Cardiac septum (tissue), 1 donor: ENCODE results near the gene RHEB. TPM values are rescaled to one million over a fixed set of nuclear protein-coding genes. Genes with fewer than 3 reads are reported as not detected.
A peak's percentile ranks its signal among the peaks of the same experiment; 100 is the strongest.

Source experiments
- DNase-seq: peaks from one replicate; pipeline ENCODE4 v3.0.0-alpha.2; 2020; ENCODE audit warnings: low spot score
- intact Hi-C: fragments of 100-400 bp; cut with DNase I; formaldehyde crosslinking; loops from one replicate; pipeline ENCODE4 v1.14.0; 2022
- total RNA-seq: library from RNA; stranded (reverse); fragmentation: NEBNext Ultra II Directional; extraction: Animal tissue kit (Norgen Biotek cat#: 25700); gene quantifications from one replicate; pipeline ENCODE4 v1.2.1, GENCODE V29; 2021
- donor health status: DM: no; HTN: no; CAD: no.

Gene RHEB
- total RNA-seq, 1 donor from 2014 or later: 113 TPM

DNA sequence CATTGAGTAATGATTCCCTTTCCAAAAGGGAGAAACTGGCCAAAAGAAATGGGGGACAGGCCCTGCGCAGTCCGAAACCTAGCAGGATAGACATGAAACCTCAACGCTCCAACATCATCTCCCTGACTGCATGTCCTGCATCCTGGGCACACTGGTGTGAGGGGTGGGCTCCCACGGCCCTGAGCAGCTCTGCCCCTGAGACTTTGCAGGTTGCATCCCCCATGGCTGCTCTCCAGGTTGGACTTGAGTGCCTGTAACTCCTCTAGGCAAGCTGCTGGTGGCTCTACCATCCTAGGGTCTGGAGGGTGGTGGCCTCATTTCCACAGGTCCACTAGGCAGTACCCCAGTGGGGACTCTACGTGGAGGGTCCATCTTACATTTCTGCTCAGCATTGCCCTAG is 63.4 kb downstream of the RHEB start:
- intact Hi-C loops: loop anchor here (5.0 kb wide), 1 partner anchor 139 kb away; no protein-coding TSS in a partner anchor
- peak; percentile 61 for DNase-seq

DNA sequence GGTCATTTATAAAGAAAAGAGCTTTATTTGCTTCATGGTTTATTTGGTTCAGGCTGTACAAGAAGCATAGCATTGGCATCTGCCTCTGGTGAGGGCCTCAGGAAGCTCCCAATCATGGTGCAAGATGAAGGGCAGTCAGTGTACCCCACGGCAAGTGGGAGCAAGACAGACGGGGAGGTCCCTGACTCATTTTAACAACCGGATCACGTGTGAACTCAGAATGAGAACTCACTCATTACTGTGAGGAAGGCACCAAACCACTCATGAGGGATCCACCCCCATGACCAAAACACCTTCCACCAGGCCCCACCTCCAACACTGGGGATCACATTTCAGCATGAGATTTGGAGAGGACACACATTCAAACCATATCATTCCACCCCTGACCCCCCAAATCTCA is 64.0 kb downstream of the RHEB start:
- intact Hi-C loops: loop anchor here (5.0 kb wide), 1 partner anchor 138 kb away; no protein-coding TSS in a partner anchor
- DNase-seq: peak; percentile 24

DNA sequence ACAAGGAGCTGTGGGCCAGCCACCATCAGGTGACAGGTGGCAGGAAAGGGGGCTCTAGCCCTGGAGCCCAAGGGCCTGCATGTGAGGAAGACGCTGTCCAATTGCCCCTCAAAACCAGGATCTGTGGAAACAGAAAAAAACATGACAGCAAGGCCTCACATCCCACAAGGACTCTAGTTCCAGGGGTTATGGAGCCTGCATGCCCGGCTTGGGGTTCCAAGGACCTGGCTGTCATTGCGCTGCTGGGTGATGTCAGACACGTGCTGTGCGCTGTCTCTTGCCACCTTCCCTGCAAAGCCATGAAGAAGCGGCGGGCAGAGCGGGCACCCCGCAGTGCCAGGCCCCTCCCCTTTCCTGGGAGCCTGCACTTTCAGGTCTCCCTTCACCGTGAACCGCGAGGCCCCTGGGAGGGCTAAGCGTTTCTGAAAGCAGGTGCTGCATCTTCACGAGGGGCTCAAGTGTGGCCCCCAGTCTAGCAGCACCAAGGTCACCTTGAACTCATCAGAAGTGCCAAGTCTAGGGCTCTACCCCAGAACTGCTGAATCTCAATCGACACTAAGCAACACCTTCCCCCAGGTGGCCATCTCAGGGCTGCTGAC is 64.7 kb downstream of the RHEB start:
- intact Hi-C loops: loop anchor here (5.0 kb wide), 1 partner anchor 138 kb away; no protein-coding TSS in a partner anchor
- DNase-seq: peak; percentile 58

DNA sequence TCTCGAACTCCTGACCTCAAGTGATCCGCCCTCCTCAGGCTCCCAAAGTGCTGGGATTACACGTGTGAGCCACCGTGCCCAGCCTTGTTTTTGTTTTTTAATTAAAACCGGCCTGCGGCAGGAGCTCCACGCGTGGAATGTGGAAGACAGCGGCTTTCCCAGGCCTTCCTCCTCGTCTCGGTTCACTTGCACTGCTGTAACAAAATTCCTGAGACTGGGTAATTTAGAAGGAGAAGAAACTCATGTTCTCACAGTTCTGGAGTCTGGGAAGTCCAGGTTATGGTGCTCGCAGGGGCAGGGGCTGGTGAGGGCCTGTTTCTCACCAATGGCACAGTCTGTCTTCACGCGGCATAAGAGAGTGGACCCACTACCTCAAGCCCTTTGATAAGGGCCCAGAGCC is 65.4 kb downstream of the RHEB start:
- intact Hi-C loops: no loop called here
- peak; percentile 66 for DNase-seq

DNA sequence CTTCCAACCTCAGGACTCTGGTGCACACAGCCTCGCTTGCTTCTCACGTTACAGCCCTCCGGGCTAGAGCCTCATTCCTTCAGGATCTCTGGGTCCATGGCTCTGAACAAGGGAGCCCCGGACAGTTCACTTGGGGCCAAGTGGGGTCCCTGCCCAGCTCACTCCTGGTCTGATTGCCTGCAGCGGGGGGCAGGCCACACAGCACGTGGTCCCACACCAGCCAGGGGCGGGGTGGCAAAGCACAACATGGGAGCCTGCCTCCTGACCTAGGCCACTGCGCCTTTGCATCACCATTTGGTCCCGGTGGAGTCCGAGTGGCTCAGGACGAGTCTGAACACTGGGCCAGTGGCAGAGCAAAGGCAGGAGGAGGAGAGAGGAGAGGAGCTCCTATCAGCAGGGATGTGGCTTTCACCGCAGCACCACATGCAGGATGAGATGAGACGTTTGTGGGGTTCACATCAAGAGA is 66.3 kb downstream of the RHEB start:
- intact Hi-C loops: no loop called here
- peak; percentile 65 for DNase-seq

DNA sequence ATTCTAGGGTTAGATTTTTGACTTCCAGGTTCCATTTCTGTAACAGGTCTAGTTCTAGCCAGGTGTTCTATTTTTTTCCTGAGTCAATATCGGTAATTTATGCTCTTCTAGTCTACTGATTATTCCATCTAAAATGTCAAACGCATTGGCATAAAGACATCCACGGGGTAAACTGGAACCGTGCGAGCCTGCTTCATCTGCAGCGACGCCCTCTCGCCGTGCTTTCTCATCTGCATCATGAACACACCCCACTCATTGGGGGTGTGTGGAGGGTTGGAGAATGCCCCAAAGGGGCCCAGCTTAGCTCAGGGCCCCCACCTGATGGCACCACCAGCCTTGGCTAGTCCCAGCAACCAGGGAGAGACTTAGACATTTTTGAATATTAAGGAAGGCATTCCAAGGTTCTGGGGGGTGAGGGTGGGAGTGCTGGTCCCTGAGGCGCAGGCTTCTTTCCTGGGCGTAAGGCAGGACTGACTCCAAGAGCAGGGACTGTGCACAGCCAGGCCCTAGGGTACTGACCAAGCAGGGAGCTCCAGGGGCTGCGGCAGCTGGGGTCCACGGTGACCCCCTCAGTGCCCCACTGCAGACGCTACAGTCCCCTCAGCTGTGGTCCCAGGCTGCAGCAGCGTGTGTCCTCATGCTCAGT is 66.9 kb downstream of the RHEB start:
- intact Hi-C loops: no loop called here
- peak; percentile 22 for DNase-seq

DNA sequence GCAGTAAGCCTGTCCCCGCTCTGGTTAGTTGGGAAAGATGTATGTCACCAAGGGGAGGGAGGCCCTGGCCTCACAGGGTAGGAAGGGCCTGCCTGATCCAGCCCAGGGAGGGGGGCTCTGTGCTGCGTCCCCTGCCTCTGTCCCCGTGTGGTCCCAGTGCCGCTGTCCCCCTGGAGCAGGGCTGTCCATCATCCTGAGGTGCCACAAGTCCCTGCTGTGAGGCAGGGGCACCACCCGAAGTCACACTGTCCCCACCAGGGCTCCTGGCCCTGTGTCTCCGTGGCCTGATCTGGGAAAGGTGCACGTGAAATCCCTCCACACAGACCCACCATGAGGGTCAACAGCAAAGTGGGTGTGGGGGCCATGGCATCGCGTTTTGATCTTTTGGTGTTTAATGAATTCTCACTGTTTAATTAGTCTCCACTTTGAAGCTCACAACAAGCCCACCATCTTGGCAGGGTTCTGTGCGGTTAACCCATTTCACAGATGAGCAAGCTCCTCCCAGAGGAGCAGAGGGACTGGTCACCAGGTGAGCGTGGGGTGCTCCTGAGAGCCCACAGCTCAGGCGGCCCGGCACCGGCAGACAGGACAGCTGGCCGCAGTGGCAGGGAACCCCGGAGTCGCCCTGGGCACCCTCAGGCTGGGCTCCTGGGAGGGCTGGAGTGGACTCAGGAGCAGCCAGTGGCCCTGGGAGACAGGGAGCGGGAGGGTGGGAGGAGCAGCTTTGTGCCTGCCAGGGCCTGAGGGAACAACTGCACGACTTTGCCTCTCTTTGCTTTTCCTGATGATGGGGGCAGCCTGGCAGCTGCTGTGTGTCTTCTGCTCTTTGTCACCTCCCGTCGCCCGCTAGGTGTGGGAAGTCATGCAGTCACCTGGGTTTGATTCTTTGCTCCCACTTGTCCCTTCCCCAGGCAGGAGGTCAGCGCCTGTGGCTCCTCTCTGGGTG is 67.8 kb downstream of the RHEB start:
- peak; percentile 70 for DNase-seq

DNA sequence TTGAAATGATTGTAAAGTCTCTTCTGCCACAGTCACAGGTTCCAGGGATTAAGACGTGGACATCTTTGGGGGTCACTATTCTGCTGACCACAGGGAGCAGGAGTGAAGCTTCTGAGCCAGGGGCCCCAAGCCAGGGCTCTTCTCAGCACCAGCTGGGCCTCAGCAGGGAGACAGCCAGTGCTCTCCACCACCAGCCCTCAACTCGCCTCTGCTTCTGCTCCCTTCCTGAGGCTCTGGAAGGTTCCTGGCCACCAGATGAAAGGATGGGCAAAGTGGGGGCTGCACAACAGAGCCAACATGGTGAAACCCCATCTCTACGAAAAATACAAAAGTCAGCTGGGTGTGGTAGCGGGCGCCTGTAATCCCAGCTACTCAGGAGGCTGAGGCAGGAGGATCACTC is 68.5 kb downstream of the RHEB start:
- peak; percentile 51 for DNase-seq
- intact Hi-C loops: no loop called here

More for the DNA sequence above, 67.8 kb downstream of the RHEB start:
- intact Hi-C loops: no loop called here

DNA sequence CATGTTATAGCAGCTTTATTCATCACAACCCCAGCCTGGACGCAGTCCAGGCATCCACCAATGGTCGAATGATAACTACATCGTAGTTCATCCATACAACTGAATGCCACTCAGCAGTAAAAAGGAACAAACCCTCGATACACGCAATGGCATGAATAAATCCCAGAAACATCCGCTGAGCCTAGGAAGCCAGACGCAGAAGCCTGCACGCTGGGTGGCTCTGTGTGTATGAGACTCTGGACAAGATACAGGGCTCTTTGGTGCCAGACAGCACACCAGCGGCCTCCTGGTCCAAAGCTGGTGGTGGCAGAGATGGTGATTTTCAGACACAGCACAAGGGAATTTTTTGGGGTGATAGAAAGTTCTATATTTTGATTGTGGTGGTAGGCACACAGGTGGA is 69.7 kb downstream of the RHEB start:
- intact Hi-C loops: no loop called here
- DNase-seq: peak; percentile 3

DNA sequence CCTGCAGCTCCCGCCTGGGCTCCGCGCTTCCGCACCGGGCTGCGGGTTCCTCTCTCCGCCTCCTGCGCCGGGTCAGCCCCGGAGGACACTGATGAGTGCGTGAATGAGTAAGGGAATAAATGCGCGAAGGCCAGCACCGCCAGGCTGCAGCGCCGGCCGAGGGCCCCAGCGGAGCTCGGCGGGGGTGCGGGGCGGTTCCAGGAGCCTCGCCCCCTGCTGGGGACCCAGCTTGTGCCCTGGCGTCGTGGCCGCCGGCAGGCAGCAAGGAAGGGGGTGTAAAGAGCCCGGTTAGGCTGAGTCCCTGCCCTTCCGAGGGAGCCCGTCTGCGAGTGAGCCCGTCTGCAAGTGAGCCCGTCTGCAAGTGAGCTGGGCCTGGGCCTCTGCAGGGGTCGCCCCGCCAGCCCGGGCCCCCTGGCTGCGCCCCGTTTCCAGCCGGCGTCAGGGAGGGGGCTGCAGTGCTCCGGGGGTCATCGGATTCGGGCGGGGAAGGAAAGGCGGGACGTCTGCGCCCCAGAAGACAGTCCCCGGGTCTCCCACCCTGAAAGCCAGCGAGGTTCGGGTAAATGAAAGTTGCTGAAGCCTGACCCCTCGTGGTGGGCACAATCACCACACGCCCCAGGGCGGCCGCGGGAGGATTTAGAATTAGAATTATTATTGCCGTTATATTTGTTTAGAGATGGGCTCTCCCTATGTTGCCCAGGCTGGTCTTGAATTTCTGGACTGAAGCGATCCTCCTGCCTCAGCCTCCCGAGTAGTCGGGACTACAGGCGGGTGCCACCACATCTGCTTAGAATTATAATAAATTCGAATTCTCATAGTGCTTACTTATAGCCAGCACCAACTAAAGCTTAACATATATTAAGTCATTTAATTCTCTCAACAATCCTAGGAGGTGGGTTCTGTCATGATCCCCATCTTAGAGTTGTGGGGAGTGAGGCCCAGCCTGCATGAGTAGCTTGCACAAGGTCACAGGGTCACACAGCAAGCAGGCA is 71.1 kb downstream of the RHEB start:
- intact Hi-C loops: loop anchor here (1.0 kb wide), 1 partner anchor 80 kb away; no protein-coding TSS in a partner anchor
- peak; percentile 86 for DNase-seq

DNA sequence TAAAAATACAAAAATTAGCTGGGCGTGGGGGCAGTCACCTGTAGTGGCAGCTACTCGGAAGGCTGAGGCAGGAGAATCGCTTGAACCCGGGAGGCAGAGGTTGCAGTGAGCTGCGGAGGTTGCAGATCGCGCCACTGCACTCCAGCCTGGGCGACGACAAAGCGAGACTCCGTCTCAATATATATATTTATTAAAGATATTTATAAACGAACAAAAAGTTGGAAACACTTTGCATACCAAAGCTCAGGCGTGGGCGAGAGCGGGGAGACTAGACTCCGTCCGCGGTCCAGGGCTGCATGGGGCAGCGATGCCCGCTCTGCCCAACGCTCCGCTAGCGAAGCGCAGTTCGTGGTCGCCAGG is 71.8 kb downstream of the RHEB start:
- no peak for DNase-seq
- intact Hi-C loops: loop anchor here (1.0 kb wide), 1 partner anchor 80 kb away; no protein-coding TSS in a partner anchor

DNA sequence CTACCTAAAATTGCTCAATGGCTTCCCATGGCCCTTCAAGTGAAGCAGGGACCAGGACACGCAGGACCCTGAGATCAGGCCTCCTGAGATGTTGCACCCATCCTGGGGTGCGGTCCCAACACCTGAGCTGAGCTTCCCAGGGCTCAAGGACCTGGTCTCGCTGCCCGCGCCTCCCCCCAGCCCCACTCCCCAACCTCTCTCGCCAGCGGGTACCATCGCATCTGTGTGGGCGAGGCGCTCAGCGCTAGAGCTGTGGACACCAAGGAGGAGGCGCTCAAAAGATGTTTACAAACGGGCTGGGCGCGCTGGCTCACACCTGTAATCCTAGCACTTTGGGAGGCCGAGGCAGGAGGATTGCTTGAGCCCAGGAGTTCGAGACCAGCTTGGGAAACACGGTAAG is 72.4 kb downstream of the RHEB start:
- no peak for DNase-seq
- intact Hi-C loops: no loop called here

DNA sequence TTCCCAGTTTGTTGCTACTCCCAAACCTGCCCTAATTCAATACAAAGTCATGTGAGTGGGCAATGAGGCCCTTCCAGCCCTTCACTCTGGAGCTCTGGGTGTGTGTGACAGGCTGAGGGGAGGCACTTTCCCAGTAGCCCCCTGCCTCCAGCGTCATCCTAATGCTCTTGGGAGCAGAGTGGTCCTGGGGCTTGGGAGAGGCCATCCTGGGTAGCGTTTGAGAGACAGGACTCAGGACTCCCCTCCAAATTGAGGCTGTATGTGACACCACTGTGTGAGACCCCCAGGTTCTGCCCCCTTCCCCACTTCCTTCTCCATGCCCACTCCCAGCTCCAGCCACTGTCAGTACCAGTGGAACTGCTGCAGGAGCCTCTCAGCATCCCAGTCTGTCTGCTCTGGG is 73.3 kb downstream of the RHEB start:
- intact Hi-C loops: no loop called here
- no peak for DNase-seq

DNA sequence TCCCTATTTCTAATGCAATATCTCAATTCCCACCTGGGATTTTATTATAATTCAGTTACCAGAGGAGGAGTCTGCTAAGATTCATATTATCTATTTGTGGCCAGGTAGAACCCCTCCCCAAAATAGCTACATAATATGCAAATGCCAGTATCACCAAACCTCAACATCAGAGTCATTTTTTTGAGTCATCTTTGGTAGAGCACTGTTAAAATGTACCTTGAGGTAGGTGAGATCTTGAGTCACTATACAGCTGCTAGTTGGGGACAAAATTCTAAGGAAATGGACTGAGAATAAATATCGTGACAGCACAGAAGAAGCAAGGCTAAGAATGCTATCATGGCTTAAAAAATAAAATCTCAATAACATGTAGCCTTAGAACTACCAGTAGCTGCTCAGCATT is 75.1 kb downstream of the RHEB start:
- DNase-seq: no peak
- intact Hi-C loops: no loop called here

DNA sequence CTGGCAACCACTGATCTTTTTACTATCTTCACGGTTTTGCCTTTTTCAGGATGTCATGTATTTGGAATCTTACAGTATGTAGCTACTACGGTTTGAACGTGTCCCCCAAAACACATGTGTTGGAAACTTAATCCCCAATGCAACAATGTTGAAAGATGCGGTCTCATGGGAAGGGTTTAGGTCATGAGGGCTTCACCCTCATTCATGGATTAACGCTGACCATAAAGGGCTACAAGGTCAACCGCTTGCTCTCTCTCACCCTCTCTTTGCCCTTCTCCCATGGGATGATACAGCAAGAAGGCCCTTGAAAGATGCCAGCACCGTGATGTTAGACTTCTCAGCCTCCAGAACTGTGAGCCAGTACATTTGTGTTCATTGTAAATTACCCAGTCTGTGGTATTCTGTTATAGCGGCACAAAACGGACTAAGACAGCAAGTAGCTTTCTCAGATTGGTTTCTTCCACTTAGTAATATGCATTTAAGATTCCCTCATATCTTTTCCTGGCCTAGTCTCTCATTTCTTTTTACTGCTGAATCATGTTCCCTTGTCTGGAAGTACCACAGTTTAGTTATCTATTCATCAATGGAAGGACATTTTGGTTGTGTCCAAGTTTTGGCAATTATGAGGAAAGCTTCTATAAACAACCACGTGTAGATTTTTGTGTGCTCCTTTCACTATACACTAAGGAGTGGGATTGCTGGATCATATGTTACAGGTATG is 76.8 kb downstream of the RHEB start:
- intact Hi-C loops: no loop called here
- no peak for DNase-seq

DNA sequence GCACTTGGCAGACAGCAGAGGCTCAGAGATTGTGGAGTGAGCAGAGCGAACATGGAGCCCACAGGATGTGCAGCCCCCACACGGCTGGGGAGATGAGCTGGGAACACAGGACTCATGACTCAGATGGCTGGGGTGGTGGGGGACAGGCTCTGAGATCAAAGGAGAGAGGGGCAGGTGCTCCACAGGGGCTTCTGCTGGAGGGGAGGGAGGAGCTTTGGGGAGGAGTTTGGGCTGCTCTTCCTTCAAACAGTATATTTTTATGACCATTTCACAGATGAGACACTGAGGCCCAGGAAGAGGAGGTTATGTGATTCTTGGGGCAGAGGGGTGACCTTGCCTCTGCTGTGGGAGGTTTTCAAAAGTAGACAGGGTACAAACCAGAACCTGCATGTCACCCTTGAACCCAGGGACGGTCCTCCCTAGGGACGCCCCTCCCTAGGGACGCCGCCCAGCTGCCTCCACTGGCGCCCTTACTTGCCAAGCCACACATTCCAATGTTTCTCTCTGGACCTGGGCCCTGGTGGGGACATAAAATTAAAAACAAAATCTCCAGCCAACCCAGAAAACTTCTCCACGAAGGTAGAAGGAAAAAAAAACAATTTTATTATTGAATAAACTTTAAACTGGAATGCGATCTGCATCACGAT is 78.8 kb downstream of the RHEB start:
- no peak for DNase-seq
- intact Hi-C loops: no loop called here

DNA sequence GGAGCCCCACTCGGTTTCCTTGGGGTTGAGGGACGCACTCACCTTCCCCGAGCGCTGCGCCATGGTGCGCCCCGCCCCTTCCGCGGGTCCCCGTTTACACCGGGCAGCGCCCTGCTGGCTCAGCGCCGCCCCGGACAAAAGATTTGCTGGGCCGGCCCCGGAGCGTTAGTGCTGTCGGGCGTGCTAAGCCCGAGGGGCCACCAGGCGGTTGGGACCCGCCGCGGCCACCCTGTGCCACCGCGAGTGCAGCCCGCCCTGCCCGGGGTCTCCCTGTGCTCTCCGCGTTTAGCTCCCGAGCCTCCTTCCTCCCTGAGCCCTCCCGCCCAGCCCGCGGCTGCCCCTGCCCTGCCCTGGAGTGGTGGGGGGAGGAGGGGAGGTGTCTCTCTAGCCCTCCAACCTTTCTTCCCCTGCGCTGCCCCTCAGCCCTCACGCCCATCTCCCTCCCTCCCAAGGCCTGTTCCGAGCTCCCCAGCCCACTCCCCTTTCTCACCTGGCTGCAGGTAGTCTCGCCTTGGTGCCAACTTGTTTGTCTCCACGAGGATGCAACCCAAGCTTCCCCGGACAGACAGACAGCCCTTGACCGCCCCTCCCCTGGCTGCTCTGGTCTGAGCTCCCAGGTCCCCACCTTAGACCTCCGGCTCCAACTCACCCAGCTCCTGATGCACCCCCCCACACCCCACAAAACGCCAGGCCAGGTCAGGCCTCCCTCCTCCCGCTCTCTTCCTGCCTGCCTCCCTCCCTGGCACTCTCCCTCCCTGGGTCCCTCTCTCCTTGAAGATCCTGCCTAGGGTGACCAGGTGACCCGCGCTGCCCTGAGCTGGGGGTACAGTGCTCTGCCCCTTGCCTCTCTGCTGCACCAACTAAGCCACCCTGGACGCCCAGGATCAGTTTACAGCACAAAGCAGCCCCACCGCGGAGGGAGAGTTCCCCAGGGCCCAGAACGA is 79.6 kb downstream of the RHEB start, which contains the start of gene CRYGN:
CRYGN (minus strand) TSS at position 287 of the 944 bp plus-strand sequence; CDS start at position 63, 224 bp downstream.
- intact Hi-C loops: no loop called here
- no peak for DNase-seq
